SK-N-SH treated with all-trans-retinoic acid at 6 μM for 48 hours (cell line): ENCODE data around the gene ALK.

ENCODE experiments used
- ATAC-seq: fragments of 200-7000 bp; cut with Tn5 transposase; 3 replicates; pipeline ENCODE4 v1.9.1; 2020; ENCODE audit warnings: mild to moderate bottlenecking, moderate library complexity
- BACH2 ChIP-seq: fragments of 250-450 bp; sonication (Bioruptor Pico); IDR thresholded peaks from 2 replicates; pipeline ENCODE4 v1.9.0; 2021; ENCODE audit warnings: mild to moderate bottlenecking, borderline replicate concordance
- CSDC2 ChIP-seq: fragments of 250-450 bp; sonication (Bioruptor Pico); IDR thresholded peaks from 2 replicates; pipeline ENCODE4 v1.5.0; 2020; ENCODE audit warnings: mild to moderate bottlenecking, moderate library complexity
- ESRRG ChIP-seq: fragments of 250-450 bp; sonication (Bioruptor Pico); IDR thresholded peaks from 2 replicates; pipeline ENCODE4 v1.6.1; 2021; ENCODE audit warnings: mild to moderate bottlenecking
- GLIS3 ChIP-seq: fragments of 250-450 bp; sonication (Bioruptor Pico); IDR thresholded peaks from 2 replicates; pipeline ENCODE4 v1.5.0; 2020; ENCODE audit warnings: mild to moderate bottlenecking, moderate library complexity
- ISL1 ChIP-seq: fragments of 250-450 bp; sonication (Bioruptor Pico); IDR thresholded peaks from 2 replicates; pipeline ENCODE4 v2.1.2; 2022; ENCODE audit warnings: mild to moderate bottlenecking, moderate library complexity
- OSR1 ChIP-seq: fragments of 250-450 bp; sonication (Bioruptor Pico); IDR thresholded peaks from 2 replicates; pipeline ENCODE4 v1.8.0; 2022; ENCODE audit warnings: moderate library complexity, mild to moderate bottlenecking, inconsistent platforms
- PPARA ChIP-seq: fragments of 250-450 bp; sonication (Bioruptor Pico); IDR thresholded peaks from 2 replicates; pipeline ENCODE4 v1.5.0; 2020; ENCODE audit warnings: mild to moderate bottlenecking, borderline replicate concordance
- RARB ChIP-seq: fragments of 250-450 bp; sonication (Bioruptor Pico); IDR thresholded peaks from 2 replicates; pipeline ENCODE4 v1.8.0; 2021; ENCODE audit warnings: mild to moderate bottlenecking, moderate library complexity
- SNAI2 ChIP-seq: fragments of 250-450 bp; sonication (Bioruptor Pico); IDR thresholded peaks from 2 replicates; pipeline ENCODE4 v1.5.0; 2020; ENCODE audit warnings: mild to moderate bottlenecking, moderate library complexity
- TCF4 ChIP-seq: fragments of 250-450 bp; sonication (Bioruptor Pico); IDR thresholded peaks from 2 replicates; pipeline ENCODE4 v1.8.0; 2021; ENCODE audit warnings: mild to moderate bottlenecking, moderate library complexity, borderline replicate concordance
- TOX ChIP-seq: fragments of 250-450 bp; sonication (Bioruptor Pico); IDR thresholded peaks from 2 replicates; pipeline ENCODE4 v1.8.0; 2021; ENCODE audit warnings: mild to moderate bottlenecking, moderate library complexity, borderline replicate concordance
- ZC3H10 ChIP-seq: fragments of 250-450 bp; sonication (Bioruptor Pico); IDR thresholded peaks from 2 replicates; pipeline ENCODE4 v1.5.1; 2021; ENCODE audit warnings: mild to moderate bottlenecking, moderate library complexity
- ZFP3 ChIP-seq: fragments of 250-450 bp; sonication (Bioruptor Pico); IDR thresholded peaks from 2 replicates; pipeline ENCODE4 v1.5.0; 2020; ENCODE audit warnings: mild to moderate bottlenecking, moderate library complexity
- ZFP30 ChIP-seq: fragments of 450-650 bp; formaldehyde crosslinking; IDR thresholded peaks from 2 replicates; pipeline ENCODE4 v1.5.0; 2022; ENCODE audit warnings: mild to moderate bottlenecking, moderate library complexity
- ZNF70 ChIP-seq: fragments of 450-650 bp; formaldehyde crosslinking; IDR thresholded peaks from 2 replicates; pipeline ENCODE4 v1.5.0; 2020; ENCODE audit warnings: mild to moderate bottlenecking, moderate library complexity
- TF ChIP-seq, protein P1 (sequence below): fragments of 250-450 bp; sonication (Bioruptor Pico); IDR thresholded peaks from 2 replicates; pipeline ENCODE4 v1.5.0; 2020; ENCODE audit warnings: mild to moderate bottlenecking, moderate library complexity
- TF ChIP-seq, protein P2 (sequence below): fragments of 250-450 bp; sonication (Bioruptor Pico); IDR thresholded peaks from 2 replicates; pipeline ENCODE4 v1.5.1; 2020; ENCODE audit warnings: low read depth, mild to moderate bottlenecking, moderate library complexity
- TF ChIP-seq, protein P3 (sequence below): fragments of 250-450 bp; sonication (Bioruptor Pico); IDR thresholded peaks from 2 replicates; pipeline ENCODE4 v1.5.1; 2021; ENCODE audit warnings: mild to moderate bottlenecking, moderate library complexity
- TF ChIP-seq, protein P4 (sequence below): fragments of 250-450 bp; sonication (Bioruptor Pico); IDR thresholded peaks from 2 replicates; pipeline ENCODE4 v1.8.0; 2021; ENCODE audit warnings: low read depth, mild to moderate bottlenecking, moderate library complexity, borderline replicate concordance
- TF ChIP-seq, protein P5 (sequence below): fragments of 250-450 bp; sonication (Bioruptor Pico); IDR thresholded peaks from 2 replicates; pipeline ENCODE4 v1.8.0; 2020; ENCODE audit warnings: mild to moderate bottlenecking, moderate library complexity, borderline replicate concordance

Gene ALK

DNA sequence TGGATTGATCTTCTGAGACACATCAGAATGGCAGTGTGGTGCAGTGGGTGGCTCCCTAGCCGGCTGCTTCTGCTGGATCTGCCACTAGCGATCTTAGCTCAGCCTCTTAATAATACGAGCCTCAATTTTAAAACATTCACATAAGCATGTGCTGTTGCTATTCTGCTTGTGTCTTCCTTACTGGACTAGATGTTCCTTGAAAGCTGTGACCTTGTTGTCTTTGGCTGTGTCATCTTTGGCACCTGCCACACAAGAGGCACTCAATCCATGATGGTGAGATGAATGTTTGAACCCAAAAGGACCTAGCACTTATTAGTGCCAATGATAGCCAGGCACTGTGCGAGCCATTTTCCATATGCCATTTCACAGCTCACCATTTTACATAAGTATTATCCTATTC lies 393.0 kb downstream of the ALK start:
- no peak for ATAC-seq
- no peak for TF ChIP-seq TCF4 (CRISPR knock-in tag)
- TF ChIP-seq PPARA (CRISPR knock-in tag): no peak
- TF ChIP-seq, protein P1, sequence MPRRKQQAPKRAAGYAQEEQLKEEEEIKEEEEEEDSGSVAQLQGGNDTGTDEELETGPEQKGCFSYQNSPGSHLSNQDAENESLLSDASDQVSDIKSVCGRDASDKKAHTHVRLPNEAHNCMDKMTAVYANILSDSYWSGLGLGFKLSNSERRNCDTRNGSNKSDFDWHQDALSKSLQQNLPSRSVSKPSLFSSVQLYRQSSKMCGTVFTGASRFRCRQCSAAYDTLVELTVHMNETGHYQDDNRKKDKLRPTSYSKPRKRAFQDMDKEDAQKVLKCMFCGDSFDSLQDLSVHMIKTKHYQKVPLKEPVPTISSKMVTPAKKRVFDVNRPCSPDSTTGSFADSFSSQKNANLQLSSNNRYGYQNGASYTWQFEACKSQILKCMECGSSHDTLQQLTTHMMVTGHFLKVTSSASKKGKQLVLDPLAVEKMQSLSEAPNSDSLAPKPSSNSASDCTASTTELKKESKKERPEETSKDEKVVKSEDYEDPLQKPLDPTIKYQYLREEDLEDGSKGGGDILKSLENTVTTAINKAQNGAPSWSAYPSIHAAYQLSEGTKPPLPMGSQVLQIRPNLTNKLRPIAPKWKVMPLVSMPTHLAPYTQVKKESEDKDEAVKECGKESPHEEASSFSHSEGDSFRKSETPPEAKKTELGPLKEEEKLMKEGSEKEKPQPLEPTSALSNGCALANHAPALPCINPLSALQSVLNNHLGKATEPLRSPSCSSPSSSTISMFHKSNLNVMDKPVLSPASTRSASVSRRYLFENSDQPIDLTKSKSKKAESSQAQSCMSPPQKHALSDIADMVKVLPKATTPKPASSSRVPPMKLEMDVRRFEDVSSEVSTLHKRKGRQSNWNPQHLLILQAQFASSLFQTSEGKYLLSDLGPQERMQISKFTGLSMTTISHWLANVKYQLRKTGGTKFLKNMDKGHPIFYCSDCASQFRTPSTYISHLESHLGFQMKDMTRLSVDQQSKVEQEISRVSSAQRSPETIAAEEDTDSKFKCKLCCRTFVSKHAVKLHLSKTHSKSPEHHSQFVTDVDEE (CRISPR knock-in tag): no peak
- TF ChIP-seq, protein P2, sequence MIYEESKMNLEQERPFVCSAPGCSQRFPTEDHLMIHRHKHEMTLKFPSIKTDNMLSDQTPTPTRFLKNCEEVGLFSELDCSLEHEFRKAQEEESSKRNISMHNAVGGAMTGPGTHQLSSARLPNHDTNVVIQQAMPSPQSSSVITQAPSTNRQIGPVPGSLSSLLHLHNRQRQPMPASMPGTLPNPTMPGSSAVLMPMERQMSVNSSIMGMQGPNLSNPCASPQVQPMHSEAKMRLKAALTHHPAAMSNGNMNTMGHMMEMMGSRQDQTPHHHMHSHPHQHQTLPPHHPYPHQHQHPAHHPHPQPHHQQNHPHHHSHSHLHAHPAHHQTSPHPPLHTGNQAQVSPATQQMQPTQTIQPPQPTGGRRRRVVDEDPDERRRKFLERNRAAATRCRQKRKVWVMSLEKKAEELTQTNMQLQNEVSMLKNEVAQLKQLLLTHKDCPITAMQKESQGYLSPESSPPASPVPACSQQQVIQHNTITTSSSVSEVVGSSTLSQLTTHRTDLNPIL (CRISPR knock-in tag): no peak
- TF ChIP-seq BACH2 (CRISPR knock-in tag): no peak
- TF ChIP-seq, protein P3, sequence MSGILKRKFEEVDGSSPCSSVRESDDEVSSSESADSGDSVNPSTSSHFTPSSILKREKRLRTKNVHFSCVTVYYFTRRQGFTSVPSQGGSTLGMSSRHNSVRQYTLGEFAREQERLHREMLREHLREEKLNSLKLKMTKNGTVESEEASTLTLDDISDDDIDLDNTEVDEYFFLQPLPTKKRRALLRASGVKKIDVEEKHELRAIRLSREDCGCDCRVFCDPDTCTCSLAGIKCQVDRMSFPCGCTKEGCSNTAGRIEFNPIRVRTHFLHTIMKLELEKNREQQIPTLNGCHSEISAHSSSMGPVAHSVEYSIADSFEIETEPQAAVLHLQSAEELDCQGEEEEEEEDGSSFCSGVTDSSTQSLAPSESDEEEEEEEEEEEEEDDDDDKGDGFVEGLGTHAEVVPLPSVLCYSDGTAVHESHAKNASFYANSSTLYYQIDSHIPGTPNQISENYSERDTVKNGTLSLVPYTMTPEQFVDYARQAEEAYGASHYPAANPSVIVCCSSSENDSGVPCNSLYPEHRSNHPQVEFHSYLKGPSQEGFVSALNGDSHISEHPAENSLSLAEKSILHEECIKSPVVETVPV (CRISPR knock-in tag): no peak
- no peak for TF ChIP-seq ZFP3 (CRISPR knock-in tag)
- TF ChIP-seq, protein P4, sequence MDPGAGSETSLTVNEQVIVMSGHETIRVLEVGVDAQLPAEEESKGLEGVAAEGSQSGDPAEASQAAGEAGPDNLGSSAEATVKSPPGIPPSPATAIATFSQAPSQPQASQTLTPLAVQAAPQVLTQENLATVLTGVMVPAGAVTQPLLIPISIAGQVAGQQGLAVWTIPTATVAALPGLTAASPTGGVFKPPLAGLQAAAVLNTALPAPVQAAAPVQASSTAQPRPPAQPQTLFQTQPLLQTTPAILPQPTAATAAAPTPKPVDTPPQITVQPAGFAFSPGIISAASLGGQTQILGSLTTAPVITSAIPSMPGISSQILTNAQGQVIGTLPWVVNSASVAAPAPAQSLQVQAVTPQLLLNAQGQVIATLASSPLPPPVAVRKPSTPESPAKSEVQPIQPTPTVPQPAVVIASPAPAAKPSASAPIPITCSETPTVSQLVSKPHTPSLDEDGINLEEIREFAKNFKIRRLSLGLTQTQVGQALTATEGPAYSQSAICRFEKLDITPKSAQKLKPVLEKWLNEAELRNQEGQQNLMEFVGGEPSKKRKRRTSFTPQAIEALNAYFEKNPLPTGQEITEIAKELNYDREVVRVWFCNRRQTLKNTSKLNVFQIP (CRISPR knock-in tag): no peak
- no peak for TF ChIP-seq ZNF70 (CRISPR knock-in tag)
- TF ChIP-seq TOX: no peak
- no peak for TF ChIP-seq RARB (CRISPR knock-in tag)
- TF ChIP-seq ISL1: no peak
- TF ChIP-seq CSDC2 (CRISPR knock-in tag): no peak
- no peak for TF ChIP-seq GLIS3 (CRISPR knock-in tag)
- TF ChIP-seq, all 23 proteins: peak for 0

DNA sequence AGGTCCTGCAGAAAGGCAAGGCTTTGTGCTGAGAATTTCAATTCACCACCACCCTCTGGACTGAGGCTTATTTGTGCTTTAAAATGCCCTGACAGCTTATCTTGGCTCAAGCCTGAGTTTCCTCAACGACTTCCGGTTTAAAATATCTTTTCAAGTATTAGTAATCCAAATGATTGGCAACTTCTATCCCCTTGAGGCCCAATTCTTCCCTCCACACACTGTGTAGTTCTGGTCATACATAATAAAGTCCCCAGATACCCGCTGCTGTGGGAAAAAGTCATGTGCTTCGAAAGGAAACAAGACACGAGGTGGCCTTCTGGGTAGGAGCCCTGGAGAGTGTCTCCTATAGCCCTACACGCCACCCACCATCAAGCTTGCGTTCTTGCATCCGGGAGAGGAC lies 393.4 kb downstream of the ALK start:
- no peak for ATAC-seq
- TF ChIP-seq SNAI2 (CRISPR knock-in tag) (no peak), ZFP3 (CRISPR knock-in tag) (no peak), ZFP30 (CRISPR knock-in tag) (no peak), TOX (no peak), ZNF70 (CRISPR knock-in tag) (no peak), ZC3H10 (no peak), ESRRG (CRISPR knock-in tag) (no peak), PPARA (CRISPR knock-in tag) (no peak), CSDC2 (CRISPR knock-in tag) (no peak), RARB (CRISPR knock-in tag) (no peak), BACH2 (CRISPR knock-in tag) (no peak), TCF4 (CRISPR knock-in tag) (no peak), OSR1 (no peak)
- TF ChIP-seq, protein P2 (CRISPR knock-in tag): no peak
- TF ChIP-seq, protein P1 (CRISPR knock-in tag): no peak
- TF ChIP-seq, protein P5, sequence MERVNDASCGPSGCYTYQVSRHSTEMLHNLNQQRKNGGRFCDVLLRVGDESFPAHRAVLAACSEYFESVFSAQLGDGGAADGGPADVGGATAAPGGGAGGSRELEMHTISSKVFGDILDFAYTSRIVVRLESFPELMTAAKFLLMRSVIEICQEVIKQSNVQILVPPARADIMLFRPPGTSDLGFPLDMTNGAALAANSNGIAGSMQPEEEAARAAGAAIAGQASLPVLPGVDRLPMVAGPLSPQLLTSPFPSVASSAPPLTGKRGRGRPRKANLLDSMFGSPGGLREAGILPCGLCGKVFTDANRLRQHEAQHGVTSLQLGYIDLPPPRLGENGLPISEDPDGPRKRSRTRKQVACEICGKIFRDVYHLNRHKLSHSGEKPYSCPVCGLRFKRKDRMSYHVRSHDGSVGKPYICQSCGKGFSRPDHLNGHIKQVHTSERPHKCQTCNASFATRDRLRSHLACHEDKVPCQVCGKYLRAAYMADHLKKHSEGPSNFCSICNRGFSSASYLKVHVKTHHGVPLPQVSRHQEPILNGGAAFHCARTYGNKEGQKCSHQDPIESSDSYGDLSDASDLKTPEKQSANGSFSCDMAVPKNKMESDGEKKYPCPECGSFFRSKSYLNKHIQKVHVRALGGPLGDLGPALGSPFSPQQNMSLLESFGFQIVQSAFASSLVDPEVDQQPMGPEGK (CRISPR knock-in tag): no peak
